H1 (cell line): Measurements from ENCODE around the gene TCIRG1.
A peak's percentile ranks its signal among the peaks of the same experiment; 100 is the strongest.

Source experiments
- CEBPB ChIP-seq: IDR thresholded peaks from 2 replicates; pipeline ENCODE4 v1.6.1; 2012; ENCODE audit warnings: low read depth, low read length
- CHD1 ChIP-seq: IDR thresholded peaks from 2 replicates; pipeline ENCODE4 v1.6.1; 2012; ENCODE audit warnings: low read depth, low read length, improper control_type of control experiment
- CHD7 ChIP-seq: fragments of 300-600 bp; sonication (generic); IDR thresholded peaks from 2 replicates; pipeline ENCODE4 v1.7.1; 2012; ENCODE audit warnings: low read length, moderate library complexity, mild to moderate bottlenecking, inconsistent platforms; ENCODE audit not compliant: insufficient replicate concordance
- CTCF ChIP-seq, 3 experiments: IDR thresholded peaks; 1 replicate in 2 of 3; 2 replicates in 1 of 3; pipeline versions ENCODE4 v1.5.1 to v1.6.1; 2011; ENCODE audit warnings: low read length in 3 of 3, mild to moderate bottlenecking in 3 of 3, inconsistent platforms in 2 of 3, low read depth in 1 of 3, moderate library complexity in 1 of 3; ENCODE audit not compliant: insufficient read depth in 1 of 3; ENCODE audit errors: control extremely low read depth in 1 of 3
- EZH2 ChIP-seq: fragments of 200-600 bp; sonication (generic); IDR thresholded peaks from 2 replicates; pipeline ENCODE4 v1.7.1; 2012; ENCODE audit warnings: low read depth, mild to moderate bottlenecking, moderate library complexity, low read length, inconsistent platforms; ENCODE audit not compliant: severe bottlenecking
- HDAC2 ChIP-seq, 2 experiments: fragments of 300-600 bp in 1 of 2; sonication (generic) in 1 of 2; IDR thresholded peaks; 2 replicates each; pipeline ENCODE4 v1.6.1; 2011 to 2012; ENCODE audit warnings: low read depth in 2 of 2, low read length in 2 of 2, mild to moderate bottlenecking in 2 of 2, moderate library complexity in 2 of 2, borderline replicate concordance in 1 of 2, inconsistent platforms in 1 of 2
- JUND ChIP-seq: IDR thresholded peaks from 2 replicates; pipeline ENCODE4 v1.6.1; 2011; ENCODE audit warnings: mild to moderate bottlenecking, improper control_type of control experiment, low read length
- POLR2AphosphoS5 ChIP-seq: IDR thresholded peaks from 2 replicates; pipeline ENCODE4 v1.6.1; 2011; ENCODE audit warnings: low read depth, low read length
- RAD21 ChIP-seq, 2 experiments: IDR thresholded peaks in 1 of 2; conservative IDR thresholded peaks in 1 of 2; 2 replicates each; pipeline ENCODE4 v1.6.1; 2011; ENCODE audit warnings: low read depth in 2 of 2, low read length in 2 of 2, improper control_type of control experiment in 1 of 2, inconsistent platforms in 1 of 2, mild to moderate bottlenecking in 1 of 2, moderate library complexity in 1 of 2
- SIN3A ChIP-seq, 2 experiments: IDR thresholded peaks in 1 of 2; conservative IDR thresholded peaks in 1 of 2; 2 replicates each; pipeline ENCODE4 v1.6.1; 2011 to 2012; ENCODE audit warnings: low read length in 2 of 2, improper control_type of control experiment in 1 of 2, low read depth in 1 of 2, mild to moderate bottlenecking in 1 of 2
- TAF1 ChIP-seq: IDR thresholded peaks from 2 replicates; pipeline ENCODE4 v1.6.1; 2011; ENCODE audit warnings: mild to moderate bottlenecking, low read depth, low read length
- USF2 ChIP-seq: IDR thresholded peaks from 2 replicates; pipeline ENCODE4 v1.6.1; 2011; ENCODE audit warnings: low read length, improper control_type of control experiment

- no peak for TF ChIP-seq EZH2
- no peak for TF ChIP-seq USF2
- TF ChIP-seq RAD21 (IDR thresholded peaks at IDR 0.05 in 1 of 2, conservative IDR thresholded peaks at IDR 0.05 in 1 of 2; ENCODE audit: low read depth in 2 of 2, low read length in 2 of 2), result peak; percentile 45 to 59
- TF ChIP-seq POLR2AphosphoS5, result no peak
- TF ChIP-seq JUND, result no peak
- peak in 2 of 3 experiments; percentile 67 to 83; a peak in 3 of 4 replicates for TF ChIP-seq CTCF (IDR thresholded peaks at IDR 0.05; ENCODE audit: control extremely low read depth in 1 of 3, insufficient read depth in 1 of 3, low read depth in 1 of 3, low read length in 3 of 3)
- no peak for TF ChIP-seq TAF1
- TF ChIP-seq CHD7, result no peak
- TF ChIP-seq SIN3A (conservative IDR thresholded peaks at IDR 0.05 in 1 of 2, IDR thresholded peaks at IDR 0.05 in 1 of 2; ENCODE audit: low read depth in 1 of 2, low read length in 2 of 2), result no peak
- TF ChIP-seq HDAC2 (IDR thresholded peaks at IDR 0.05; ENCODE audit: borderline replicate concordance in 1 of 2, low read depth in 2 of 2, low read length in 2 of 2), result no peak
- TF ChIP-seq CHD1, result no peak
- TF ChIP-seq CEBPB, result no peak
Measured at GRCh38 chr11:68020575-68020974, 18.2 kb upstream of the TCIRG1 start.
